Sigmoid colon (tissue), 3 donors: ENCODE data around the gene AP2S1.

Experiments
- CTCF ChIP-seq, 4 experiments: fragments of 450-650 bp in 3 of 4; fragments of 200-600 bp in 1 of 4; IDR thresholded peaks; one replicate each; pipeline ENCODE4 v1.5.1; 2016 to 2019; ENCODE audit warnings: antibody characterized with exemption in 4 of 4, mild to moderate bottlenecking in 3 of 4, moderate library complexity in 2 of 4
- POLR2A ChIP-seq, 2 donors: fragments of 450-650 bp; IDR thresholded peaks; one replicate each; pipeline ENCODE4 v1.6.1; 2016; ENCODE audit warnings: antibody characterized with exemption in 2 of 2, mild to moderate bottlenecking in 2 of 2, moderate library complexity in 2 of 2

GRCh38 chr19:46856062-46857022 is 5.7 kb upstream of the AP2S1 start:
- TF ChIP-seq CTCF (IDR thresholded peaks at IDR 0.05) (peak; percentile 55 to 81 (median 63)), POLR2A (IDR thresholded peaks at IDR 0.05) (no peak)
